ENCODE measurements around the gene TPK1.

- TF ChIP-seq POLR2AphosphoS5 (IDR thresholded peaks at IDR 0.05) (no peak), SMC3 (conservative IDR thresholded peaks at IDR 0.05; ENCODE audit: poor library complexity) (no peak), EZH2 (IDR thresholded peaks at IDR 0.05; ENCODE audit: borderline replicate concordance, insufficient read depth, low read length, poor library complexity, severe bottlenecking) (no peak), EP300 (conservative IDR thresholded peaks at IDR 0.05; ENCODE audit: poor library complexity, severe bottlenecking) (no peak)
- TF ChIP-seq, protein P1, sequence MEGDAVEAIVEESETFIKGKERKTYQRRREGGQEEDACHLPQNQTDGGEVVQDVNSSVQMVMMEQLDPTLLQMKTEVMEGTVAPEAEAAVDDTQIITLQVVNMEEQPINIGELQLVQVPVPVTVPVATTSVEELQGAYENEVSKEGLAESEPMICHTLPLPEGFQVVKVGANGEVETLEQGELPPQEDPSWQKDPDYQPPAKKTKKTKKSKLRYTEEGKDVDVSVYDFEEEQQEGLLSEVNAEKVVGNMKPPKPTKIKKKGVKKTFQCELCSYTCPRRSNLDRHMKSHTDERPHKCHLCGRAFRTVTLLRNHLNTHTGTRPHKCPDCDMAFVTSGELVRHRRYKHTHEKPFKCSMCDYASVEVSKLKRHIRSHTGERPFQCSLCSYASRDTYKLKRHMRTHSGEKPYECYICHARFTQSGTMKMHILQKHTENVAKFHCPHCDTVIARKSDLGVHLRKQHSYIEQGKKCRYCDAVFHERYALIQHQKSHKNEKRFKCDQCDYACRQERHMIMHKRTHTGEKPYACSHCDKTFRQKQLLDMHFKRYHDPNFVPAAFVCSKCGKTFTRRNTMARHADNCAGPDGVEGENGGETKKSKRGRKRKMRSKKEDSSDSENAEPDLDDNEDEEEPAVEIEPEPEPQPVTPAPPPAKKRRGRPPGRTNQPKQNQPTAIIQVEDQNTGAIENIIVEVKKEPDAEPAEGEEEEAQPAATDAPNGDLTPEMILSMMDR (IDR thresholded peaks at IDR 0.05; ENCODE audit: poor library complexity, severe bottlenecking): no peak
These were observed 325.2 kb downstream of the TPK1 start for GRCh38 chr7:144510621-144511020.
